ENCODE measurements around the gene PRPF6.

GRCh38 chr20:63931735-63932134, 49.2 kb upstream of the PRPF6 start:
- no peak for TF ChIP-seq CTCF (IDR thresholded peaks at IDR 0.05; ENCODE audit: low read depth, low read length, poor library complexity, severe bottlenecking)
- no peak for TF ChIP-seq EZH2phosphoT487 (IDR thresholded peaks at IDR 0.05; ENCODE audit: borderline replicate concordance, low read length)
